GM11168 (cell line): Measurements from ENCODE around the gene OTOP2.

ENCODE experiments used
- in situ Hi-C: fragments of 300-500 bp; cut with MboI; formaldehyde crosslinking; loops from one replicate; pipeline ENCODE4 v1.12.0; 2022; ENCODE audit warnings: low sequenced_read_pairs; ENCODE audit not compliant: unreplicated experiment

Gene OTOP2, protein sequence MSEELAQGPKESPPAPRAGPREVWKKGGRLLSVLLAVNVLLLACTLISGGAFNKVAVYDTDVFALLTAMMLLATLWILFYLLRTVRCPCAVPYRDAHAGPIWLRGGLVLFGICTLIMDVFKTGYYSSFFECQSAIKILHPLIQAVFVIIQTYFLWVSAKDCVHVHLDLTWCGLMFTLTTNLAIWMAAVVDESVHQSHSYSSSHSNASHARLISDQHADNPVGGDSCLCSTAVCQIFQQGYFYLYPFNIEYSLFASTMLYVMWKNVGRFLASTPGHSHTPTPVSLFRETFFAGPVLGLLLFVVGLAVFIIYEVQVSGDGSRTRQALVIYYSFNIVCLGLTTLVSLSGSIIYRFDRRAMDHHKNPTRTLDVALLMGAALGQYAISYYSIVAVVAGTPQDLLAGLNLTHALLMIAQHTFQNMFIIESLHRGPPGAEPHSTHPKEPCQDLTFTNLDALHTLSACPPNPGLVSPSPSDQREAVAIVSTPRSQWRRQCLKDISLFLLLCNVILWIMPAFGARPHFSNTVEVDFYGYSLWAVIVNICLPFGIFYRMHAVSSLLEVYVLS

DNA sequence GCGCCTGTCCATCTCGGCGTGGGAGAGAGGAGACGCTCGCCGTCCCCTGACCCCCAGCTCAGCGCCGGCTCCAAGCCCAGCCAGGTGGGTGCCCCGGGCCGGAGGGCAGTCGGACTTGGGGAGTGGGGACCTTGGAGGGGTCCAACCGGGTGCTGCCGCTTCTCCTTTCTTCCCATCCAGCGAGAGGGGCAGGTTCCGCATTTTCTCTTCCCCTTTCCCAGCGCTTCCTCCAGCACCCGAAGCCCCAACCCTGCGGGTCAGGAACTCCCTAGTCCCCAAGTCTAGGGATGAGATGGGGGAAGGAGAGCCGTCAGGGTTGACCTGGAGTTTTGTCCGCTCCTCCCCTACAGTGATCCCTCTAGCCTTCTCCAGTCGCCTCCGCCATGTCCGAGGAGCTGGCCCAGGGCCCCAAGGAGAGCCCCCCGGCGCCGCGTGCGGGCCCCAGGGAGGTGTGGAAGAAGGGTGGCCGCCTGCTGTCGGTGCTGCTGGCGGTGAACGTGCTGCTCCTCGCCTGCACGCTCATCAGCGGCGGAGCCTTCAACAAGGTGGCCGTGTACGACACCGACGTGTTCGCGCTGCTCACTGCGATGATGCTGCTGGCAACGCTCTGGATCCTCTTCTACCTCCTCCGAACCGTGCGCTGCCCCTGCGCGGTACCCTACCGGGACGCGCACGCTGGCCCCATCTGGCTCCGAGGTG, at the start of gene OTOP2:
Gene OTOP2 (plus strand): TSS at position 24 of the 699 bp plus-strand sequence. CDS start 360 bp downstream, at position 384.
- in situ Hi-C loops = no loop called here

DNA sequence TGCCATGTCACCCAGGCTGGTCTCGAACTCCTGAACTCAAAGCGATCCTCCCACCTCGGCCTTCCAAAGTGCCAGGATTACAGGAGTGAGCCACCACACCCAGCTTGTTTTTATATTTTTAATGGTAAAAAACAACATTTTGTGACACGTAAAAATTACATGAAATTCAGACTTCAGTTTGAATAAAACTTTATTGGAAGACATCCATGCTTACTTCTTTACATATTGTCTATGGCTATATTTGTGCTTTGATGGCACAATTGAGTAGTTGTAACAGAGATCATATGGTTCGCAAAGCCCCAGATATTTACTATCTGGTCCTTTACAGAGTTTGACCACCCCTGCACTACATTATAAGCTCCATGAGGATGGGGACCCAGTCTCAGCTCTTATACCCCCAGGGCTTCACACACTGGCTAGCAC, 49.4 kb upstream of the OTOP2 start:
- in situ Hi-C loops = no loop called here

DNA sequence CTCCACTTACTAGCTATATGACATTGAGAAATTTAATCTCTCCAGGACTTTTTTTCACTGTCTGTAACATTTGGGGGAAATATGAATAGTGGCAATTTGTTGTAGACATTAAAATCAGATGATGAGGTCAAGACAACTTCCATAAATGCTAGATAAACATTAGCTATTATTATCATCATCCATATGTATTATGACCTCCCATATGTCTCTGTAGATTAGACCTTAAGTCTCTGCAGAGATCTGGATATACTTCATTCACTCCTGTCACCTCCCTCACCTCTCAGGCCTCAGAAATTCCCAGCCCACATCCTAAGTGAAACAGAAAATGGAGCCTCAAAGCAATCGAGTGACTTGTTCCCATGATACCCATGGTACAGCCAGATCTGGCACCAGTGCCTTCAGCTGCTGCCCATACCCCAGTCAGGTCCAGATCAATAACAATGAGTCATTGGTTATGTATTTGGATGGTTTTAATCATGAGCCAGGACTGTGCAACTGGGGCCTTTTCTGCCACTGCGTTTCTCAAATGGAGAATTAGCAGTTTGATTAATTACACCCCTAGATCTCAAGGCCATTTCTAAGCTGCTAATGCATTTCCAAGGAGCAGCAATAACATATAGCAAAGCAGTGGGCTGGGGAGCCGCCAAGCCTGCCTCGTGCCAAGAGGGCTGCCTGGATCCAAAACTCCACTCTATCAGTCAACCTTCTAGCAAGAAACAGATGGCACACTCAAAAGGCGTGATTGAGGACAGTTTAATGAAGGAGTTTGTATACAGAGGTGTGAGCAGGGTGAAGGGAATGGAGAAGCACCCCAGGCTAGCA, 48.7 kb upstream of the OTOP2 start:
- in situ Hi-C loops = no loop called here

DNA sequence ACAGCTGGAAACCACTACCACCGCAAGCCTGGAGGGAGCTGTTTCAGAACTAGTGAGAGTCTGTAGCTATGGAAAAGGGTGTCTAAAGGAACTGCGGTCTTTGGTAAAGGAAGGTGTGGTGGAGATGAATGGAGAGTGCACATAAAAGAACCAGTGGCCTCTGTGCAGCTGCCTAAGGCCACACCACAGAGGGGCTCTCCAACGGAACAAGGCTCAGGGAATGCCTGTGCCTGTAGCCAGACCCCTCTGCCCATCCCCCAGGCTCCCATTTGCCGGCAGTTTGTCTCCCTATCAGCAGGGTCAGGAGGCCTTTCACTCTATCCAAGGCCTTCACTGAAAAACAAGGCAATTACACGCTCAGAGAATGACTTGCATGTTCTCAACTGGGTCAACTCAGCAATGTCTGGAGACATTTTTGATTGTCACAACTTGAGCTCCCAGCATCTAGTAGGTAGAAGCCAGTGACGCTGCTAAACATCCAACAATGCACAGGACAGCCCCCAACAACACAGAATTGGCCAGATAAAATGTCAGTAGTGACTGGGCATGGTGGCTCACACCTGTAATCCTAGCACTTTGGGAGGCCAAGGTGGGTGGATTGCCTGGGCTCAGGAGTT, 48.0 kb upstream of the OTOP2 start:
- in situ Hi-C loops = no loop called here

DNA sequence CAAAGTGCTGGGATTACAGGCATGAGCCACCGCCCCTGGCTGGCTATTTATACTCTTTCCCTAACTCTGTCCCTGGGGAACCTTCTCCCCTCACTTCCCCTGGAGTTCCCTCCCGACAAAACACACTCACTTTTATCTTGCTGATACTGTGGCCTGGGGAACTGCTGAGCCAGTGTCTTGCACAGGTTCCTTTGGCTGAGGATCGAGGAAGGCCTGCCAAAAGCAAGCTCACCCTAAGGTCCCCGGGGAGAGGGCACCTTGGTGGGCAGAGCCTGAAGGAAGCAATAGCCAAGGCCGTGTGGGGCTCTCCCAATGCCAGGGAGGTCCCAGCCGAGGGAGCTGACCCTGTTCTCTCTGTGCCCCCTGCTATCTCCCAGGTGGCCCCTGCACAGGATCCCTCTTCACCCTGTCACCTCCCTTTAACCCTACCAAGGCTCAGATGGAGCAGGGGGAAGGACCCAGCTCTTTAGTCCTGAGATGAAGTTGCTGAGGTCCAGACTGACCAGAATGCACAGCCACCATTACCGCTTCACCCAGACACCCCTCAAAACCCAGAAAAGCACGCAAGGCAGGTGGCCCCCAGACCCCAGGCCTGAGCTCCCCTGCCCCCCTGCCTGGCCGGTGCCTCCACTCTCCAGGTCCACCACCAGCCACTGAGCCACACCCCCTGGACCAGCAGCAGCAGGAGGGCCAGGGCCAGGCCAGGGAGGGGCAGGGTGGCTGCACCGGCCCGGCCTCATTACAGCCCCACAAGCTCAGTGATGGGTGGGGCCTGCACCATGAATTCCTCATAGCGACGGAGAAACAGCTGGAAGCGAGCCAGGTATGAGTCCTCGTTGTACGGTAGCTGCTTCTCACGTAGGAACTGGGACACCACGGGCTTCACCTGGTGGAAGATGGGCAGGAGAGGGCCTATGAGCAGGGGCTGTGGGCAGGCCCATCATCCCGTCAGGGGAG, 46.2 kb upstream of the OTOP2 start:
- in situ Hi-C loops = no loop called here

DNA sequence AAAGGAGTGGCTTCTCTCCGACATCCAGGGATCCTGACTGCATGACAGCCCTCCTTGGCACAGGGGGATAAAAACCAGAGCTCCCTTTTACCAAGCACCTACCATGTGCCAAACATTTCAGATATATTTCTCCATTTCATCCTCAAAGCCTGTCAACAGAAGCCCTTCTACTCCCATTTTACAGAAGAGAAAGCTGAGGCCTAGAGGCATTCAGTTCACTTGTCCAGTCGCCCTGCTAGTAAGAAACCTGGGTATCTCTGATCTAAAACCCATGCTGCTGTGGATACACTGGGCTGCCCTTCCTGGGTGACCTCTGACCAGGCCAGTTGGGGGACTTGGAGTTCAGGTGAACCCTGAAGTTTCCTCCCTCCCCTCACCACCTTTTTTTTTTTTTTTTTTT, 45.4 kb upstream of the OTOP2 start:
- in situ Hi-C loops = no loop called here

DNA sequence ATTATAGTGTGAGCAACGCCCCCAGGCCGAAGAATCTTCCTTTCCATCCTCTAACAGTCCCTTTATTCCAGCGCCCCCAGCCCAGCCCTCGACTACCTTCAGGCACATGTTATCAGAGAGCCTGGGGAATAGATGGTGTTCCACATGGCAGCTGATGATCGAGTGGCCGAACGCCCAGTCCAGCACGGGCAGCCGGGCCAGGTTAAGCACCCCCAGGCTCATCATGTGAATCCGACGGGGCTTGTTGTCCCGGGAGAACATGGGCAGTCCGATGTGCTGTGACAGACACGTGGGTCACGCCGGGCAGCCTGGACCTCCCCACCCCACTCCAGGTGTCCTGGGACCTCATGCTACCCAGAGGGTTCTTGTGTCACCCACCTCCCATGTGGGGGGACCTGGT, 44.8 kb upstream of the OTOP2 start:
- in situ Hi-C loops = no loop called here

DNA sequence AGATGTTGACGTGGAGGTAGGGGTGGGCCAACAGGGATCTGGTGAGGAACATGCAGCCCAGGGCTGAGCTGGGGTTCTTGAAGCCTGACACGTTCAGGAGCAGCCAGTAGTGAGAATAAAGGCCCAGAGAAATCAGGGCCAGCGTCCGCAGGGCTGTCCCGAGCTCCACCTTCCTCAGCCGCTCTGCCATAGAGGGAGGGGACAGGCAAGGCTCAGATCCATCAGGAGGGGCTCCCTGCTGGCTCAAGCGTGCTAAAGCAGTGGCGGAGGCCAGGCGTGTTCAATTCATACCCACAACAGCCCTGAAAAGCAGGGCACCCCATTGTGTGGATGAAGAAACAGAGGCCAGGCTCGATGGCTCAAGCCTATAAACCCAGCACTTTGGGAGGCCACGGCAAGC, 43.0 kb upstream of the OTOP2 start:
- in situ Hi-C loops = no loop called here

DNA sequence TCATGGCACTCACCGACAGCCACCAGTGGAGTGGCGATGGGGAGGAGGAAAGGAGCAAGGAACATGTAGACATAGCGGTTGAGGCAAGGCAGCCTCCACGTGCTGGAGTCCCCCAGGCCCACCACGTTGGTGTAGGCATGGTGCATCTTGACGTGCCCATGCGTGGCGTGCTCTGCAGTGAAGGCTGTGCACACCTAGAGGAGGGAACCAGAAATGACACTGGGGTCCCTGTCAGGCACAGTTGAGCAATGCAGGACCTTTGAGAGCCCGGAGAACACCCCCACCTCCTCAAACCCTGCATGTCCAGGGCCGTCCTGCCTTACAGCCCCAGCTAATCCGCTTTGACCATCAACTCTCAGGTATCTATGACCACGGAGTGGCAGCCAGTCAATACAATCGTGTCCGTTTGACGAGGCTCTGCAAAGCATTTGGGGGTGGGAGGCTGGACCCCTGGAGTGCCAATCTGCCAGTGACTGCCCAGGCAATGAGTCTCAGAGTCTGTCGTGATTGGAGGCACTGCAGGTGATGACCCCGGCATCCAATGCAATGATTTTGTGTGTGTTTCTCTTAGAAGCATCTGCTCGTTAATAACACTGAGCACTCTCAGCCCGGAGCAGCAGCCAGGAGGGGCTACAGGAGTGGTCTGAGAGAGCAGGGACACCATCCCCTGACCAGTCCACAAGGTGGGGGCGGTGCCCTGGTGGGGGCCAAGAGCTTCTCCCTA, 41.4 kb upstream of the OTOP2 start:
- in situ Hi-C loops = no loop called here

DNA sequence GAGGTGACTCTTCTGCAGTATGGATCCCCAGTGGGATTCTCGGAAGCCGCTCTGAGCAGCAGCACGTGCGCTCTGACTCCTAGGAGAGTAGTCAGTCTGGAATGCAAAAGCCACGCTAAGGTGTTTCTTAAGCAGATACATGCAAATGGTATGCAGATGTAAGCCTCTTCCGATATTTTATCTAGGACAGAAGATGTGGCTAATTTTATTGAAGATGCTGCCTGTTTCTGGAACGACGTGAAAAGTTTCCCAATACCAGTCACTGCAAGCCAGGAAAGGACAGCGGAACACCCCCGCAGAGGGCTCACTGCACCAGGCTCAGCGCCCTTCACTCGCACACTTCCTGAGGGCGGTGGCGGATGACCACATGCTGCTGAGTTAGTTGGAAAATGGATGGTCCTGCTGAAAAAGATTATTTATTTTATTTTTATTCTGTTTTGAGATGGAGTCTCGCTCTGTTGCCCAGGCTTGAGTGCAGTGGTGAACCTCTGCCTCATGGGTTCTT, 40.8 kb upstream of the OTOP2 start:
- in situ Hi-C loops = no loop called here

DNA sequence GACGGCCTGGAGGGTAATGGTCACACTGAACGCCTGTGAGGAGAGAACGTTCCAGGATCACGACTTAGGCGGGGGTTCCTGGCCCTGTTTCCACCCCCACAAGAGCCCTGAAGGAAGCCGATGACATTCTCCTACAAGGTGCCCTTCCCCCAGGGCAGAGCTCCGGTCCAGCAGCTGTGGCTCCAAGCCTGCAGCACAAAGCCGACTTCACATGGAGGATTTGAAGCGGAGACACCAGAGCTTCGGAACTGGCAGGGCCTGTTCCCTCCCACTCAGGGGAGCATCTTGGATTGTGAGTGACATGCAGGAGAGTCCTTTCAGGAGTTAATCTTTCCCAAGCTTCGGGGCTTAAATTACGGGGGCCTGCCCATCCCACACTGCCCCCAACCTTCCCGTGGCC, 35.6 kb upstream of the OTOP2 start:
- in situ Hi-C loops = no loop called here

DNA sequence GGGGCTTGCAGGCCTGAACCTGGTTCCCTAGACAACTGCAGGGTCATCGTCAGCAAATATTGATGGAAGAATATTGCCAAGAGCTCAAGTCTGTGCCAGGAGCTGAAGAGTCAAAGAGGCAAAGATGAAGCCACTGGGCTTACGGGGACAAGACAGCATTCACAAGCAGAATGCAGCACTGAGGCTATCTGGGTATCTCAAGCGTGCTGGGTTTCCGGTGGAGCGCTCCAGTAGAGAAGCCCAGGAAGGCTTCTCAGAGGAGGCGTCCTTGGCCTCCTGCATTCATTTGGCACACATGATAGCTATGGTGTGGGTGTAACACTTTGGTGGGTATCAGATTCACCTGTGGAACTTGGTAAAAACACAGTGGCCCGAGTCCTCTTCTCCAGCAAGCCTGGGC, 33.5 kb upstream of the OTOP2 start:
- in situ Hi-C loops = no loop called here

DNA sequence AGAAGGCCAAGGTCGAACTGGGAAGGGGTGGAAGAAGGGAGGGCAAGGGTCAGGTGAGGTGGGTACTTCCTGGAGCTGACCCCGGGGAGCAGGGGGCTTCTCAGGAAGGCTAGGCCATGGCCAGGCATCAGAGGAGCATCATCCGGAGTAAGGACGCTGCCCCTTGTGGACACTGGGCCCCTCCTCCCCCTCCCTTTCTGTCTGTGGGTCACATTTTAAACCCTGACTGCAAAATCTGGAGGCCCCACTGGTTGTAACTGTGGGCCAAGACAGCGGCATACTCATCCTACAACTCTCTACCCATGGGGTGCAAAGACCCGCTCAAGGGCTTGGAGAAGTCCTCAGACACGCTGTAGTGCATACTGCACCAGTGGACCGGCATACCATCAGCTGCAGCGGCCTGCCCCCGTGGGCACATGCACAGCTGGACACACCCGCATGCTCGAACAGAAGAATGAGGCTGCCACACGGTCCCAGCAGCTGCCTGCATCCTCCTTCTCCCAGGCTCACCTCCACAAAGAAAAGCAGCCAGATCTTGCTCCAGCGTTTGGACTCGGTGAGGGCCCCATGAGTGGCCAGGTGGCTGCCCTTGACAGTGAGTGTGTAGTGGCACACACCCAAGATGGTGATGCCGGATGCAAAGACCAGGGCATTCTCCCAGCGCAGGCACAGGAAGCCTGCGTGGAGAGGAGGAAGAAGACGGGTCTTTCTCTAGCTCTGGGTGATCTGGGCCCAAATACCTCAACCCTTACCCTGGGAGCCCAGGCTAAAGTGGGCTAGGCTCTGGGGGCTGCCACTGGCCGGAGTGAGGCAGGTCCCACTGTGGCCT, 31.8 kb upstream of the OTOP2 start:
- in situ Hi-C loops = no loop called here

DNA sequence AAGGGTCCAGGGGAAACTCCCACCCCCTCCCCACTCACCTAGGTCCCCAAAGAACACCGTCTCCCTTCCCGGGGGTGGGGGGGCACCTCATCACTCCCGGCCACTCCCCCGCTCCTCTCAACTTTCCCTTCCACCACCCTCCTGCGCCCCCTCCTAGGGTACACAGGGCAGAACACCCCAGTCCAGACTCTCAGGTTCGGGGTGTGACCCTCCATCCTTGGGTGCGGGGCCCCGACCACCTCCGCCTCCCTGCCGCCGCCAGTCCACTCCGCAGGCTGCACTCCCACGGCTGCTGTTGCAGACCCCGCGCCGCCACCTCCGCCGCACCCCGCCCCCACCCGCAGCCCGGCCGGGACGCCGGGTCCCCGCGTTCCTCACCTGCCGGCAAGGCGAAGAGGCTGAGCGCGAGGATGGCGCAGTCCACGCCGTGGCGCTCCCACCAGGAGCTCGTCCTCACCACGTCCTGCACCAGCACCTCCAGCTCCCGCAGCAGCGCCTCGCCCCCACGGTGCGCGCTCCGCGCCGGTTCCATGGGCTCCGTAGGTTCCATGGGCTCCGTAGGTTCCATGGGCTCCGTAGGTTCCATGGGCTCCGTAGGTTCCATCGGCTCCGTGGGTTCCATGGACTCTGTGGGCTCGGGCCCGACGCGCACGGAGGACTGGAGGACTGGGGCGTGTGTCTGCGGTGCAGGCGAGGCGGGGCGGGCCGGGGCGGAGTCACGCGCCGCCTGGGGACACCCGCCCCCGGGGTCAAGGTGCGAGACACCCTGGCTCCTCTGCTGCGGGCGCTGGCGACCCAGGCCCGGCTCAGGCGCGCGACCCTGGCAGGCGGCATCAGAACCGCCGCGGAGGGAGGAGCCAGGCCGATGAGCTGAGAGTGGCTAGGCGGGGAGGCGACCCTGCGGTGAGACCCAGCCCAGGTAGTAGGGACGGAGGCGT, 30.8 kb upstream of the OTOP2 start, which contains the start of gene FADS6:
Gene FADS6 (minus strand): TSS at position 660 of the 938 bp plus-strand sequence. CDS start 38 bp downstream, at position 622.
- in situ Hi-C loops = no loop called here

DNA sequence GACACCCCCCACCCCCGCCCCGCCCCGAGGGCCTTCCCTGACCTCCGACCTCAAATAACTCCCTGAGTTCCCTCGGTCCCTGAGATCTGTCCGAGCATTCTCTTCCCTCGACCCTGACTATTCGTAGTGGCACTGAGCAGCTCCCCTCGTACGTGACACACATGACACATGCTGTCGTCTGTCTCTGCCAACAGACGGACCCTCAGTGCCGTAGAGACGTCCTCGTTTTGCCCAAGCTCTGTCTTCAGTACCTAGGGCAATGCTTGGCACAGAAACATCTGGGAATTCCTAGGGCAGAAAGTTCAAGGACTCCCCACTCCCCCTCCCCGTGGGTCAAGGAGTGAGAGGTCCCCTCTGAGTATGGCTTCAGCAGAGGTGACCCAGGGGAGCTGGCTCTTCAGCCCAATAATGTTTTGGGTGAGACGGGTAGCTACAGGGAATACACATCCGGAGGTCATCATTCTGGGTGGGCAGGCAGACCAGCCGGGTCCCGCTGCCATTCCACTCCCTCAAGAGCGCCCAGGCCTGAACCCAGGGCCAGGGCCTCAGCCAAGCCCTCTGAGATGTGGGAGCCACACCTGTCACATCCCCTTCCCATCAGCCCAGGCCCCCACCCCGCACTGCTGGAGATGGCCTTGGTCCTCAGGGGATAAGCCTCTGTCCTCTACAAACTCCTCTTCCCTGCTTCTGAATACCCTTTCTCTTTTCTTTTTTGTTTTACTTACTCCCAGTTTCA, 30.0 kb upstream of the OTOP2 start:
- in situ Hi-C loops = no loop called here
